A549 (cell line): Measurements from ENCODE around the gene WNT7B.

Experiments used
- BHLHE40 ChIP-seq: IDR thresholded peaks from 2 replicates; pipeline ENCODE4 v1.6.1; 2012; ENCODE audit warnings: low read depth, low read length, inconsistent platforms
- CBX8 ChIP-seq: fragments of 200-600 bp; sonication (generic); IDR thresholded peaks from 2 replicates; pipeline ENCODE4 v1.6.1; 2016
- CHD2 ChIP-seq: fragments of 150-350 bp; IDR thresholded peaks from 2 replicates; pipeline ENCODE4 v1.6.1; 2014; ENCODE audit warnings: low read length; ENCODE audit not compliant: partially characterized antibody
- JUNB ChIP-seq: fragments of >200 bp; sonication (Bioruptor Twin); formaldehyde crosslinking; IDR thresholded peaks from 2 replicates; pipeline ENCODE4 v1.6.1; 2016
- MAFK ChIP-seq: fragments of 450-650 bp; IDR thresholded peaks from 2 replicates; pipeline ENCODE4 v1.6.1; 2014; ENCODE audit not compliant: partially characterized antibody
- MYC ChIP-seq: IDR thresholded peaks from 2 replicates; pipeline ENCODE4 v1.6.1; 2012; ENCODE audit warnings: mild to moderate bottlenecking, inconsistent platforms, low read length, improper control_type of control experiment, borderline replicate concordance
- POLR2AphosphoS2 ChIP-seq: conservative IDR thresholded peaks from 2 replicates; pipeline ENCODE4 v1.6.1; 2012; ENCODE audit warnings: low read length, improper control_type of control experiment, inconsistent platforms
- RAD21 ChIP-seq, 2 experiments: fragments of >200 bp in 1 of 2; sonication (Bioruptor Twin) in 1 of 2; formaldehyde crosslinking in 1 of 2; IDR thresholded peaks in 1 of 2; conservative IDR thresholded peaks in 1 of 2; 2 replicates in 1 of 2; 3 replicates in 1 of 2; pipeline ENCODE4 v1.6.1; 2012 to 2018; ENCODE audit warnings: inconsistent platforms in 1 of 2
- RARB ChIP-seq: fragments of 250-450 bp; sonication (Bioruptor Pico); IDR thresholded peaks from 2 replicates; pipeline ENCODE4 v1.8.0; 2021; ENCODE audit warnings: mild to moderate bottlenecking, moderate library complexity
- RFX5 ChIP-seq: fragments of 450-650 bp; IDR thresholded peaks from 2 replicates; pipeline ENCODE4 v1.7.1; 2014; ENCODE audit warnings: antibody characterized with exemption, mild to moderate bottlenecking, moderate library complexity
- SMC3 ChIP-seq: fragments of >200 bp; sonication (Bioruptor Twin); formaldehyde crosslinking; IDR thresholded peaks from 3 replicates; pipeline ENCODE4 v1.6.1; 2018; ENCODE audit warnings: inconsistent platforms
- SREBF2 ChIP-seq: fragments of 450-650 bp; IDR thresholded peaks from 2 replicates; pipeline ENCODE4 v1.6.1; 2014; ENCODE audit warnings: mild to moderate bottlenecking, moderate library complexity
- TF ChIP-seq, protein P1 (sequence below): fragments of >200 bp; sonication (Bioruptor Twin); formaldehyde crosslinking; IDR thresholded peaks from 3 replicates; pipeline ENCODE4 v1.5.1; 2016

DNA sequence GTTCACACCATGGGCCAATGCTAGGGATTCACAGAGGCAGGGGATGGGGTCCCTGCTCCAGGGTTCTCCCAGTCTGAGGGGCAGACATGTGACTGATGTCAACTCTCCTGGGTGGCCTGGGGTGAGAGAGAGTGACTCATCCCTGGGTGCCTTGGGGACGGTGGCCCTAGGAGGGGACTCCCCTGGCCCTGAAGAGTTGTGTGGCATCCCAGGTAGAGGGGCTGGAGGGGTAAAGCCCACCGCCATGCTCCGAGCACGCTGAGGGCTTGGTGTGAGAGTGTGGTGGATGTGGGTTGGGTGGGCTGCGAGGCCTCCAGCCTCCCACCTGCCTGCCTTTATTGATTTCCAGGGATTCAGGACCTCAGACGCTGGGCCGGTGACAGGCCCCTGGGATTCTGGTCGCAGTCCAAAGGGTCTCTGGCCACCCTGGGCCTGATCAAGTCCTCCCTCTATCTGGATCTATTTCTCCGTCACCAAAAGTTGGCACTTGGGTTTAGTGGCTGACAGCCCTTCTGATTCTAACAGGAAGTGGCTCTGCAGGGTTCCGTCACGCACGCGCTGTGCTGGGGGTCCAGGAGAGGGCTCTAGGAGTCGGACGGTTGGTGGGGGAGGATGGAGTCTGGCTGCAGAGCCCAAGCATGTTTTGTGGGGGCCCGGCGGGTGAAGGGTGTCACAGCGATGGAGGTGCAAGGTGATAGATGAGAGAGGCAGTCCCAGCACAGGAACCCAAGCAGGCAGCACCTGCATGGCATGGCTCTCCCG, 27.3 kb upstream of the WNT7B start:
- TF ChIP-seq BHLHE40: no peak
- no peak for TF ChIP-seq JUNB
- TF ChIP-seq, protein P1, sequence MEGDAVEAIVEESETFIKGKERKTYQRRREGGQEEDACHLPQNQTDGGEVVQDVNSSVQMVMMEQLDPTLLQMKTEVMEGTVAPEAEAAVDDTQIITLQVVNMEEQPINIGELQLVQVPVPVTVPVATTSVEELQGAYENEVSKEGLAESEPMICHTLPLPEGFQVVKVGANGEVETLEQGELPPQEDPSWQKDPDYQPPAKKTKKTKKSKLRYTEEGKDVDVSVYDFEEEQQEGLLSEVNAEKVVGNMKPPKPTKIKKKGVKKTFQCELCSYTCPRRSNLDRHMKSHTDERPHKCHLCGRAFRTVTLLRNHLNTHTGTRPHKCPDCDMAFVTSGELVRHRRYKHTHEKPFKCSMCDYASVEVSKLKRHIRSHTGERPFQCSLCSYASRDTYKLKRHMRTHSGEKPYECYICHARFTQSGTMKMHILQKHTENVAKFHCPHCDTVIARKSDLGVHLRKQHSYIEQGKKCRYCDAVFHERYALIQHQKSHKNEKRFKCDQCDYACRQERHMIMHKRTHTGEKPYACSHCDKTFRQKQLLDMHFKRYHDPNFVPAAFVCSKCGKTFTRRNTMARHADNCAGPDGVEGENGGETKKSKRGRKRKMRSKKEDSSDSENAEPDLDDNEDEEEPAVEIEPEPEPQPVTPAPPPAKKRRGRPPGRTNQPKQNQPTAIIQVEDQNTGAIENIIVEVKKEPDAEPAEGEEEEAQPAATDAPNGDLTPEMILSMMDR: no peak
- TF ChIP-seq SMC3: no peak
- TF ChIP-seq RARB (CRISPR knock-in tag): no peak
- no peak for TF ChIP-seq CHD2
- TF ChIP-seq MAFK: no peak
- no peak for TF ChIP-seq MYC
- no peak for TF ChIP-seq RAD21 (conservative IDR thresholded peaks at IDR 0.05 in 1 of 2, IDR thresholded peaks at IDR 0.05 in 1 of 2)
- no peak for TF ChIP-seq RFX5
- TF ChIP-seq CBX8: no peak
- TF ChIP-seq SREBF2: no peak
- no peak for TF ChIP-seq POLR2AphosphoS2
